ENCODE data around the gene VPS13D.
"Not testable (repeated sequence)": the region's sequence is repeated elsewhere in the genome, so short reads cannot be mapped to it uniquely, and the experiment has no call there.

VPS13D gene

GRCh38 chr1:12359359-12360133, 129.7 kb downstream of the VPS13D start:
- no peak for DNase-seq (ENCODE audit: low read depth in 1 of 2, low spot score in 1 of 2)

DNA sequence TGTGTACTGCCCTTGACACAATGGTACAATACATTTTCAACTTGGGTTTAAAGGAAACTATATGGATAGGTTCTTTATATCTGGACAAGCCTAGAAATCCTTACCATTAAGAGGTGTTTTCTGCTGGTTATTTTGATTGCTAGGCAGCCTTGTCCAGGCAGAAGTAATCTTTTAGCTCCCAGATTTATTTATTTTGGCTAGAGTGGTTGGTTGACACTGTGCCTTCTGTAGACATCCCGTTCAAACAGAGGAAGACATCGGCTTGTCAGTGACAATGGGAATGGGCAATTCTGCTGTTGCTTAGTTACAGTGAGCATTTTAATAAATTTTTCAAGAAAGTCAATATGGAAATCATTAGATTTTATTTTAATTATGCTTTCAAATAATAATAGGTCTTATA, 138.8 kb downstream of the VPS13D start:
- no peak for DNase-seq (ENCODE audit: low read depth in 1 of 2, low spot score in 1 of 2)

DNA sequence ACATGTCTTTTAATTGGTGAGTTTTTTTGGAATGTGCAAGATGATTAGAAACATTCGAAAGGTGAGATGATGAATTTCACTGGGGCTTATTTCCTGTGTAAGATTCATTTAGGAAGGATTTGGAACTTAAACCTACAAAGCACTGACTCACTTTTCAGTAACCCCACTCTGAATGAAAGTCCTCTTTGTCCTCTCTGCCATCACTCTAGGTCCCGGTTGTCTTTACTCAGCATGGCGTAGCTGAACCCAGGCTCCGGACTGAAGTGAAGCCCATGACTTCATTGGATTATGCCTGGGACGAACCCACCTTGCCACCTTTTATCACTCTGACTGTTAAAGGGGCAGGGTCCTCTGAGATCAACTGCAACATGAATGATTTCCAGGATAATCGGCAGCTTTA, 139.4 kb downstream of the VPS13D start:
- no peak for DNase-seq (ENCODE audit: low read depth in 1 of 2, low spot score in 1 of 2)

GRCh38 chr1:12370333-12370975, 140.6 kb downstream of the VPS13D start:
- no peak for DNase-seq (ENCODE audit: low read depth in 1 of 2, low spot score in 1 of 2)

- no peak for DNase-seq (ENCODE audit: low read depth in 1 of 2, low spot score in 1 of 2)
Measured at GRCh38 chr1:12371053-12371452, 141.2 kb downstream of the VPS13D start.

- DNase-seq (ENCODE audit: low read depth in 1 of 2, low spot score in 1 of 2) = no peak
Measured at GRCh38 chr1:12372180-12372579, 142.3 kb downstream of the VPS13D start.

DNA sequence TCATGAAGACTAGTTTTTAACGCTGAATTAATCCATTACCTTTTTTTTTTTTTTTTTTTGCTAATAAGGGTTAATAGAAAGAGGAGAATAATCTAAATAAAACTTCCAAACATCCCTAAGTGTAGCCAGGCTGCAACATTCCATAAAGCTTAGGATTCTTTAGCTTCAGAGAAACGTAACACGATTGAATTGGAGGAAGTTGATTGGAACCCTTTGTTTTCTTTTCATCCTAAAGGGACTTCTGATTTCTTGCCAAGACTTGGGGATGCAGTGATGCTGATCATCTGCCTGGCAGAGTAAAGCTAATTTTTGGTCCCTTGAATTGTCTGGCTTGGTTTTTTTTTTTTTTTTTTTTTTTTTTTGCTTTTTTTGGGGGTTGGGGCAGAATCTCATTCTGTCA, 142.9 kb downstream of the VPS13D start:
- DNase-seq (ENCODE audit: low read depth in 1 of 2, low spot score in 1 of 2) = no peak

DNA sequence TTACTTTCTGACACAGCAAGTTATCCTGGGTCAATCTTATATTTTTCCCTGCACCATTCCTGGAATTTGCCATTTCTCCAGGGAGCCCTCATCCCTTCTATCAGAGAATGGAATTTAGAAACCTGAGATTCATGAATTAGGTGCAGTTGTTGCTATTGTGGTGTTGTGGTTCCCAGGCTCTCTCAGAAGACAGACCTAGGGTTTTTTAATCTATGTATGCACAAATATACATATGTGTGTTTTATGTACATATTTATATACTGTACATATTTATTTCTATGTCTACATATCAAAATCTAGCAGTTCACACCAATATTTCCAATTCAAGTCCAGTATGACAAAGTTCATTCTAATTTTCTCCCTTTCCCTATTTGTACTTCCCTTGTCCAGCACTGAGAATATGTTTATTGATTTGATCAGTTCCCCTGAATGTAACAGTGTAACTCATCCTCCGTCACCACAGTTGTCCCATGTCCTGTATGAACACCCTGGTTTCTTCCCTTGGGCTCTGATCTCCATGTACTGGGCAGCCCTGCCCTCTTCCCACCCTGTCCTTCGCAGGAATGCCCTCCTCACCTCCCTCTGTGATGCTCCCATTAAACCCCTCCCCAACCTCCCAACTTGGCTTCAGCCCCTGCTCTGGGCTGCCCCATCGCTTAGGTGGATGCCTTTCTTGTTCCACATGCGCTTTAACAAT, 145.5 kb downstream of the VPS13D start:
- DNase-seq (ENCODE audit: low read depth in 1 of 2, low spot score in 1 of 2) = no peak

DNA sequence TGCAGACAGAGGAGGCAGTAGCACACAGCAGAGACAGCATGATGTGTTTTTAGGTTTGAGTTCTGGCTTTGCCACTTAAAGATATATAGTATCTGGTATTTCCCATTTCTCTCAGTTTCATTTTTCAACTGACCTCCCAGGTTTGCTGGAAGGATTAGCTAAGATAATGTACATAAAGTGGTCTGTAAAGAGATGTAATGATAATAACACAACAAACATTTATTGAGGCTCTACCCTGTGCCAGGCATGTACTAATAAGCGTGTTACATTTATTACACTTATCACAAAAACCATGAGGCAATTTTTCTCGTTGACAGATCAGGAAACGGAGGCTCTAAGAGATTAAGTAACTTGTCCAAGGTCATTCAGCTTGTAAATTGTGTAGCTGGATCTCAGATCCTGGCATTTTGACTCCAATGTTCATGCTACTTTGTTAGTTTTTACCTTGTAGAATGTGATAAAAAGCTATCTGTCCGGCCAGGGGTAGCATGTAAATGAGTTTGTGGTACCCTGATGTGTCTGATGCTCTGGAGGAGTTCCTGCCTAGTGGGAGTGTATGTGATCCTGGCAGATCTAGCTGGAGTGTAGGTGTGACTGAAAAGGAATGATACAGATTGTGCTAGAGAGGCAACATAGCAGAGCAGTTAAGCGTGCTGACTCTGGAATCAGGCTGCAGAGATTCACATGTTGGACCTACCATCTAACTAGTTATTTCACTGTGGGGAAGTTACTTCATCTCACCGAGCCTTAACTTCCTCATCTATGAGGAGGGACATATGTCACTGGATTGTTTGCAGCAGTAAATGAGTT, 146.6 kb downstream of the VPS13D start:
- no peak for DNase-seq (ENCODE audit: low read depth in 1 of 2, low spot score in 1 of 2)

- DNase-seq (ENCODE audit: low read depth in 1 of 2, low spot score in 1 of 2) = no peak
Measured at GRCh38 chr1:12380326-12381249, 150.8 kb downstream of the VPS13D start.

- no peak for DNase-seq (ENCODE audit: low read depth in 1 of 2, low spot score in 1 of 2)
Measured at GRCh38 chr1:12383001-12383400, 153.2 kb downstream of the VPS13D start.

DNA sequence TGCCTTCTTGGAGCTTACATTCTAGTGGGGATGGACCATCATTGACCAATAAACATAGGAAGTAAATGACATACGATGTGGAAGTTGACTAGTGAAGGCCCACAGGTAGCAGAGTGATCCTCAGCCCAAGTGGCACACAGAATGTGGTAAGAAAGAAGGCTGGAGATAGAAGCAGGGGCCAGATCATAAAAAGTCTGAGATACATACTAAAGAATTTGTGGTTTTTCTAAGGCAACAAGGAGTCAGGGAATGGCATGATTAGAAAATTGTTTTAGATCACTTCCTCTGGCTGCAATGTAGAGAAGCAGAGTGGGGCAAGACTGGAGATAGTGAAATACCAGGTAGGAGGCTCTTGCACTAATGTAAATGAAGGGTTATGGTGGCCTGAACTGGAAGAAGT, 154.0 kb downstream of the VPS13D start:
- no peak for DNase-seq (ENCODE audit: low read depth in 1 of 2, low spot score in 1 of 2)

DNA sequence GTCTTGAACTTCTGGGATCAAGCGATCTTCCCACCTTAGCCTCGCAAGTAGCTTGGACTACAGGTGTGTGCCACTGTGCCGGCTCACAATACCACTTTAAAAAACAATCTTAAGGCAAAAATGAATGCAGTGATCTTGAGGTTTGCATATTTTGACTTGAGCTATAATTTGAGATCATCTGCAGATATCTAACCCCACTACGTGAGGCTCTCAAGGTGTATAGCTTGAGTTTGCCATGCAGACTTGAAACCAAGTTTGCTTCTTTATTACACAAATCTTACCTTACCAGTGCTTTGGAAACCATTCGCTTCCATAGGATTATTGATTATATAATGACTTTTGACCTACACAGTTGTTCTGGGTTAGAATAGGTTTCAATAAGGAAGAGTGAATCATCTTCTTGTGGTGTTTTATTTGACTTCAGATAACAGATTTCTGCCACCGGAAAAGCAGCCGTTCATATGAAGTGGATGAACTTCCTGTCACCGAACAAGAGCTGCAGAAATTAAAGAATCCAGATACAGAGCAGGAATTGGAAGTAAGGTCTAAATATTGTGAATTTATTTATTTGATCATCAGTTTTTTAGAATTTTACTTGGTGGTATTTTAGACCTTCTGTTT, 155.1 kb downstream of the VPS13D start:
- no peak for DNase-seq (ENCODE audit: low read depth in 1 of 2, low spot score in 1 of 2)

- DNase-seq (ENCODE audit: low read depth in 1 of 2, low spot score in 1 of 2) = peak in 1 of 2 donors; percentile 3
Measured at GRCh38 chr1:12386130-12386529, 156.3 kb downstream of the VPS13D start.

DNA sequence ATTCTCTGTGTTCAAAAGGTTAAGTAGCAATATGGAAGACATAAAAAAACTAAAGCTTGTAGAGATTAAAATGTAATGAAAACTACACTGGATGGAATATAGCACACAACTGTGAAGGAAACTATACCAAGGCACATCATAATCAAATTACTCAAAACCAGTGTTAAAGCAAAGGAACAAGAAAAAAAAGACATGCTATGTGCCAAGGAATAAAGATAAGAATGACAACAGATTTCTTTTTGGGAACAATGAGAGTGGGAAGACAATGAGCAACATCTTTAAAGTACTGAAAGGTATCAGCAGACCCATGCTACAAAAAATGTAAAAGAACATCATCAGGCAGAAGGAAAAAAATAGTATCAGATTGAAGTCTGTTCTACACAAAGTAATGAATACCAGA, 157.8 kb downstream of the VPS13D start:
- DNase-seq (ENCODE audit: low read depth in 1 of 2, low spot score in 1 of 2) = no peak

- DNase-seq (ENCODE audit: low read depth in 1 of 2, low spot score in 1 of 2) = not testable (repeated sequence)
Measured at GRCh38 chr1:12390296-12390695, 160.5 kb downstream of the VPS13D start.

DNA sequence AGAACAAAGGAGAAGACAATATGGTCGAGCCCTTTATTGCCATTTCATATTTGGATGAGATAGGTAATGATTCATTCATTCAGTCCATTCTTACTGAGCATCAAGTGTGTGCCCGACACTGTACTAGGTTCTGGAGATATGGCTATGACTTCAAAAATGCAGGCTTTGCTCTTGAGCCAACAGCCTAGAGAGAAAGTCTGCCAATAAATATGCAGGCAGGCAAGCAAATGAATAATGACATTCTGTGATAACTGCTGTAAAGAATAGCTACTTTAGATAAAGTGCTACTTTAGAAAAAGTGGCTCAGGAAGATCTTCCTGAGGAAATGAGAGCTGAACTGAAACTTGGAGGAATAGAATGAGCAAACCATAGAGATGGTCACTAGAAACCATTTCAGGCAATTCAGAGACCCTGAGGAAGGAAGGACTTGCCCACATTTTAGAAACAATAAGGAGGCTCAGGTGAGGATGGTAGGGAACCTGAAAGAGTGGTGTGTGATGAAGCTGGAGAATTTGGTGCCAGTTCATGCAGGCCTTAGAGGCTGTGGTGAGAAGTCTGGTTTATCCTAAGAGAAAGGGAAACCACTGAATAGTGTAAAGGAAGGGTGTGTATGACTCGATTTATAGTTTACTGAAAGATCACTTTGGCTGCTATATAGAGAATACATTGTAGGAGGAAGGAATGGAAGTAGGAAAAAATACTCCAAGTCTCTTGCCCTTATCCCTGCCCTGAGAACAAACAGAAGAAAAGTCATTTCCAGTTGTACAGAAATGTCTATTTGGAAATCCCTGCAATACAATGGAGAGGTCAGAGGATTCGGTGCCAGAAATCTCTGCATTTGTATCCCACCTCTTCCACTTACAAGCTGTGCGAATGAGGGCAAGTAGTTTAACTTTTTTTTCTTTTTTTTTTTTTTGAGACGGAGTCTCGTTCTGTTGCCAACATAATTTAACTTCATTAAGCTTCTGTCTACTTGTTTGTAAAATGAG, 167.9 kb downstream of the VPS13D start:
- no peak for DNase-seq (ENCODE audit: low read depth in 1 of 2, low spot score in 1 of 2)

- no peak for DNase-seq (ENCODE audit: low read depth in 1 of 2, low spot score in 1 of 2)
Measured at GRCh38 chr1:12398479-12398878, 168.6 kb downstream of the VPS13D start.

Measured in activated T-helper 1 cell treated with anti-CD3 and anti-CD28 coated beads, Interleukin-2, amount 50 U/mL, for 16 hours (primary cell).